GM10266 (cell line): ENCODE measurements around the gene DHX57.

Experiments
- DNase-seq: peaks from one replicate; pipeline ENCODE4 v3.0.0; 2012; ENCODE audit errors: extremely low spot score
- TF ChIP-seq, protein P1 (sequence below): IDR thresholded peaks from 2 replicates; pipeline ENCODE4 v1.5.1; 2012; ENCODE audit warnings: mild to moderate bottlenecking, low read depth; ENCODE audit not compliant: control insufficient read depth, insufficient read depth; ENCODE audit errors: missing control alignments

DHX57 gene

GRCh38 chr2:38889045-38889444 is 13.3 kb upstream of the DHX57 start:
- TF ChIP-seq, protein P1, sequence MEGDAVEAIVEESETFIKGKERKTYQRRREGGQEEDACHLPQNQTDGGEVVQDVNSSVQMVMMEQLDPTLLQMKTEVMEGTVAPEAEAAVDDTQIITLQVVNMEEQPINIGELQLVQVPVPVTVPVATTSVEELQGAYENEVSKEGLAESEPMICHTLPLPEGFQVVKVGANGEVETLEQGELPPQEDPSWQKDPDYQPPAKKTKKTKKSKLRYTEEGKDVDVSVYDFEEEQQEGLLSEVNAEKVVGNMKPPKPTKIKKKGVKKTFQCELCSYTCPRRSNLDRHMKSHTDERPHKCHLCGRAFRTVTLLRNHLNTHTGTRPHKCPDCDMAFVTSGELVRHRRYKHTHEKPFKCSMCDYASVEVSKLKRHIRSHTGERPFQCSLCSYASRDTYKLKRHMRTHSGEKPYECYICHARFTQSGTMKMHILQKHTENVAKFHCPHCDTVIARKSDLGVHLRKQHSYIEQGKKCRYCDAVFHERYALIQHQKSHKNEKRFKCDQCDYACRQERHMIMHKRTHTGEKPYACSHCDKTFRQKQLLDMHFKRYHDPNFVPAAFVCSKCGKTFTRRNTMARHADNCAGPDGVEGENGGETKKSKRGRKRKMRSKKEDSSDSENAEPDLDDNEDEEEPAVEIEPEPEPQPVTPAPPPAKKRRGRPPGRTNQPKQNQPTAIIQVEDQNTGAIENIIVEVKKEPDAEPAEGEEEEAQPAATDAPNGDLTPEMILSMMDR = no peak
- DNase-seq = no peak

DNA sequence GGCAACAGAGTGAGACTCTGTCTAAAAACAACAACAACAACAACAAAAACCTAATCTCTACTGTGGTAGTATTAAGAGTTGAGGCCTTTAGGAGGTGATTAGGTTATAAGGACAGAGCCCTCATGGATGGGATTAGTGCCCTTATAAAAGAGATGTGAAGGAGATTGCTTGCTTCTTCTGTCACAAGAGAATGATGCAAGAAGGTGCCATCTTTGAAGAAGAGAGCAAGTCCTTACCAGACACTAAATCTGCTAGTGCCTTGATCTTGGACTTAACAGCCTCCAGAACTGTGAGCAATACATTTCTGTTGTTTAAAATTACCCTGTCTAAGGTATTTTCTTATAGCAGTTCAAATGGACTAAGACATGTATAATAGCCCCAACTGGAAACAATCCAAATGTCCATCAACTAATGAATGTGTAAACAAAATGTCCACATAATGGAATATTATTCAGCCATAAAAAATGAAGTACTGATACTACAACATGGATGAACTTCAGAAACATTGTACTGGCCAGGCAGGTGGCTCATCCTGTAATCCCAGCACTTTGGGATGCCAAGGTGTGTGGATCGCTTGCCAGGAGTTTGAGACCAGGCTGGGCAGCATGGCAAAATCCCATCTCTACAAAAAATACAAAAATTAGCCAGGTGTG is 12.3 kb upstream of the DHX57 start:
- TF ChIP-seq, protein P1 = no peak
- no peak for DNase-seq

- no peak for DNase-seq
- TF ChIP-seq, protein P1 = no peak
Observed at GRCh38 chr2:38887347-38887746, 11.6 kb upstream of the DHX57 start.

GRCh38 chr2:38886063-38886462 is 10.3 kb upstream of the DHX57 start:
- TF ChIP-seq, protein P1 = no peak
- DNase-seq = no peak

GRCh38 chr2:38876407-38876806 is 673 bp upstream of the DHX57 start:
- no peak for DNase-seq
- TF ChIP-seq, protein P1 = no peak

DNA sequence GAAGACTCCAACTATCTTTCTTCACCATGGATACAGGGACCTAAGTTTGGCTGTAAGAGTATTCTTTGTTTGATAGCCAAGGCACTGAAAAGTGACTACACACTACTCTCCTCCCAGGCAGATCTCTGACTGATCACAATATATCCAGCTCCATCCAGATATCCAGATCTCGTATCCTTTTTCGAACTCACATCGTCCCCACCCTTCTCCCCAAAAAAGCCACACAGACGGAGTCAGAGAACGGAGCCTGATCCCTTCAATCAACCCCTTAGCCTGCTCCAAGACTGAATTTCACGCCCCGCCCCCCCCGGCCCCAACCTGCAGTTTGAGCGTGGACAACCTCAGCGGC is 533 bp downstream of the DHX57 start:
- TF ChIP-seq, protein P1 = no peak
- no peak for DNase-seq

DNA sequence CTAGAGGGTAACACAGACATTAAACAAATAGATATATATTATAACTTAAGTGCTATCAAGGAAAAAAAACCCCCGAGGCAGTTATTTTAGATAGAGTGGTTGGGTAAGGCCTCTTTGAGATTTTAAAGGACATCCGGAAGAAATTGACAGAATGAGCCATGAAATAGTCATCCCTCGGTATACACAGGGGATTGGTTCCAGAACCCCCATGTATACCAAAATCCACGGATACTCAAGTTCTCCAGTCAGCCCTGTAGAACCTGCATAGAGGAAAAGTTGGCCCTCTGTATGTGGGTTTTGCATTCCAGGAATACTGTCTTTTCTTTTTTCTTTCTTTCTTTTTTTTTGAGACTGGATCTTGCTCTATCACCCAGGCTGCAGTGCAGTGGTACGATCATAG is 2.0 kb downstream of the DHX57 start:
- TF ChIP-seq, protein P1 = no peak
- DNase-seq = no peak
